GM23248 (cell line): ENCODE measurements around the gene TMEM234.

Source experiments
- EZH2 ChIP-seq: fragments of 200-600 bp; sonication (generic); IDR thresholded peaks from 2 replicates; pipeline ENCODE4 v1.6.1; 2018; ENCODE audit warnings: antibody characterized with exemption, mild to moderate bottlenecking; ENCODE audit not compliant: insufficient read depth, poor library complexity, severe bottlenecking
- EZH2phosphoT487 ChIP-seq: fragments of 200-600 bp; sonication (generic); IDR thresholded peaks from 2 replicates; pipeline ENCODE4 v1.6.1; 2018; ENCODE audit warnings: antibody characterized with exemption, moderate library complexity, mild to moderate bottlenecking, low read depth; ENCODE audit not compliant: insufficient read depth

- no peak for TF ChIP-seq EZH2
- TF ChIP-seq EZH2phosphoT487: no peak
Measured at GRCh38 chr1:32184650-32185049, 37.5 kb downstream of the TMEM234 start.
